Astrocyte of the cerebellum (primary cell): Measurements from ENCODE around the gene SH3BP5.
"Not testable (repeated sequence)": the region's sequence is repeated elsewhere in the genome, so short reads cannot be mapped to it uniquely, and the experiment has no call there.

Experiments used
- DNase-seq: peaks from one replicate; pipeline ENCODE4 v3.0.0-alpha.2; 2011; ENCODE audit warnings: low read depth
- H3K4me3 ChIP-seq: 2 replicates; pipeline ENCODE4 v1.5.1; 2011; ENCODE audit warnings: mild to moderate bottlenecking, low read depth, low read length, moderate library complexity
- CTCF ChIP-seq: IDR thresholded peaks from 2 replicates; pipeline ENCODE4 v1.5.1; 2012; ENCODE audit warnings: low read length, low read depth, moderate library complexity, mild to moderate bottlenecking; ENCODE audit errors: missing control alignments
- in situ Hi-C: cut with HindIII; loops from 2 replicates; pipeline ENCODE4 v1.10.0; 2017; ENCODE audit warnings: low sequenced_read_pairs

SH3BP5 gene

GRCh38 chr3:15368561-15369135, 36.3 kb upstream of the SH3BP5 start:
- in situ Hi-C loops, result no loop called here
- no peak for TF ChIP-seq CTCF
- no peak overlapping the region for H3K4me3 ChIP-seq
- DNase-seq, result no peak

DNA sequence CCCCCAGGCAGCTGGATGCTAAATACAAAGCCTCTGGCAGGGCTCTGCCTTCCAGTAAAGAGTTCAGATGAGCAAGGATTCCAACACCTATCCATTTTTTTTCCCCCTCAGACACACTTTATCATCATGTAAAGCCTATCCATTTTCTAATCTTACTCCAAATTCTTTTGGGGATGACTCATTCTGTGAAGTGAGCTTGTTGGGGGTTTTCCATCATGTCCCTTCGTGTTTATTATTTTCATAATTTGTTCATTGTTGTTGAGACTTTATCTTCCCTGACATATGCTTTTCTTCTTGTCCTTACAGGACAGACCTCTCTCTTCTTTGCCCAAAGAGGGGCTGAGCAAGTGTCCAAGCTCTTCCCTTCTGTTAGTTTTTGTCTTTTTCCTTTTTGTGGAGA, 34.7 kb upstream of the SH3BP5 start:
- in situ Hi-C loops, result no loop called here
- no peak for TF ChIP-seq CTCF
- H3K4me3 ChIP-seq, result no peak overlapping the region
- DNase-seq, result no peak

DNA sequence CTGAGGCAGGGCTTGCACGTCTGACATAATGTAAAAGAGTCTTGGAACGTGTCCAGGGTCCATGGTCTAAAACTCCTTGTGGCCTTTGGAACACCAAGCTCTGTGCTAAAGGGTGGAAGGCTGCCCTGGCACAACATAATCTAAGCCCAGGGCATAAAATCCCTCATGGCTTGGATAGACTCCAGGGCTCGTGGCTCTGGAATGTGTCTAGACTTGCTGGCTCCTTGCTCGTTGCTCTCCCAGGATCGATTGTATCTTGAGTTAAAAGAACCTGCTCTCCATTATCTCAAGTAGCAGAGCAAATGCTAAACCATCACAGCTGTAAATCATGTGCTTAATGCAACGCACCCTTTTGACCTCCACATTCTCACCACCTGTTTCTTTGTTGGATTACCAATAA, 31.7 kb upstream of the SH3BP5 start:
- DNase-seq, H3K4me3 ChIP-seq, in situ Hi-C loops: not testable (repeated sequence)

DNA sequence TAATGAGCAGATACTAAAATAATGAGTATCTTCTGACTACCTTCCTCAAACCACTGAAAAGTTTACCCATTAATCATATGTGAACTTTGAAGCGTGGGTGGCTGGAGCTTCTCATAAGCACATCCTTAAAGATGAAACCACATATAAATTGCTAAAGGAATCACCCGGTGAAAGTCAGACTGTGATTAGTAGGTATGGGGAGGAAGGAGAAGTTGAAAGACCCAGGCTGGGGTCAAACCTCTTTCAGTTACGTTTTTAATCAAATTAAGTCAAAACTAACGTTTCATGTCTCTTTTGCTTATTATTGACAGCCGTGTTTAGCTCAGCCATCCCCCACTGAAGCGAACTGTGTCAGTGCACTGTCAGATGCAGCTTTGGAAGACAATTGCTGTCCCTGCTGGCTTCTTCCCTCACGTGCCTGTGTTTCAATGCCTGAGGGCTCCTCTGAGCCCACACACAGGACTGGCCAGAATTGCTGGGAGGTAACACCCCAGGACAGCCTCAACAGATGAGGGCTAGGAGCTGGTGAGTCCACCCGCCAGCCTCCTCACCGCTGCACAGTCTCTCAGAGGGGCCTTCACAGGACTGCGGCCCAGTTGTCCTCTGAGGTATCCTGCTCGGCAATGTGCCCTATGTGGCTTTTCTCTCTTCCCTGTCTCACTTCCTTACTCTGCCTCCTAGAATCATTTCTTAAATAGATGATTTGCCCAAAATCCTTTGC, 29.3 kb upstream of the SH3BP5 start:
- H3K4me3 ChIP-seq, result no peak overlapping the region
- TF ChIP-seq CTCF, result no peak
- no peak for DNase-seq
- in situ Hi-C loops, result no loop called here

DNA sequence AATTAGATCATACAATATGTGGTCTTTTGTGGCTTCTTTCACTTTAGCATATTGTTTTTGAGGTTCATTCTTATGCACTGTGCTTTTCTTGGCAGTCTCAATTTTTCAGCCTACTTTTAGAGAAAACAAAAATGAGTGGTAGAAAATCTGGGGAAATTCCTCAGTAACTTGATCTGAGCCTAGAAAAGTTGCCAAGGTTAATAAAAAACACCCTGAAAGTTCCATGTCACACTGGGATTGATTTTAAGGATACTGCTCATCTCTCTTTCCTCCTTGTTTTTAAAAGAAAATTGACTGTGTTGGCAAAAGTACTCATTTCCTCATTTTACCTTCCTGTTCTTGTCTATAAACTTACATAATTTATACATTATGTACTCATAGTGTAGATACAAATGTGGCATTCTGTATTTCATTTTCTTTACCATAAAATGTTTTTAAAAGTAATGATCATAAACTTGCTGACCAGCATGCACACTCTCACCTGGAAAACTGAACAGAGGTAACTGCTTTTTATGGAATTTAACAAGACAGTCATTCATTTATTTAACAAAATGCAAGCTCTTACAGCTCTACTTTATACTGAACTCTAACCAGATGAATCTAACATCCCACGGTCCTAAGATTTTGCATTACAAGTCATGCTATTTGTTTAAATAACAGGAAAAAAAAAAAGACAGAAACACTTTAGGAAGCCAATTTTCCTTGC, 28.6 kb upstream of the SH3BP5 start:
- H3K4me3 ChIP-seq, result no peak overlapping the region
- DNase-seq, result peak; percentile 81
- in situ Hi-C loops, result no loop called here
- no peak for TF ChIP-seq CTCF

GRCh38 chr3:15359677-15360397, 27.5 kb upstream of the SH3BP5 start:
- no peak for DNase-seq
- TF ChIP-seq CTCF, result no peak
- in situ Hi-C loops, result no loop called here
- H3K4me3 ChIP-seq, result no peak overlapping the region

DNA sequence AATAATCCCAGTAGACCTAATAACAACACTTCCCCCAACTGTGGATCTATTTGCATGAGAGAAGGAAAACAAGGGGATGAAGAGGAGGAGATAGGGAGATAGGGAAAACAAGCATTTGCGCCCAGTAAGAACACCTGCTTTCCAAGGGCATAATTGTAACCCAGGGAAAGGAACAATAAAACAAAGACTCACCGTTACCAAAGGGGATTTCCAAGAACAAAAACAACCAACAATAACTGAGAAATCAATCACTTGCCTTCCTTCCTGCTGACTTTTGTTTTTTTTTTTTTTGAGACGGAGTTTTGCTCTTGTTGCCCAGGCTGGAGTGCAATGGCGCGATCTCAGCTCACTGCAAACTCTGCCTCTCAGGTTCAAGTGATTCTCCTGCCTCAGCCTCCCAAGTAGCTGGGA, 24.3 kb upstream of the SH3BP5 start:
- DNase-seq, H3K4me3 ChIP-seq, in situ Hi-C loops: not testable (repeated sequence)
